ENCODE measurements around the gene SCAMP2. TPM values are rescaled to one million over a fixed set of nuclear protein-coding genes. Genes with fewer than 3 reads are reported as not detected.

Gene SCAMP2
- total RNA-seq, 1 donor from 2014 or later, result 42.6 TPM

- intact Hi-C loops (cut with DNase I), result loop anchor here (5.0 kb wide), 1 partner anchor 50 kb away; the partner anchor contains the start of gene CSK
- DNase-seq (ENCODE audit: missing footprints), result no peak
- peak; percentile 6 for ATAC-seq
Observed at GRCh38 chr15:74831813-74832495, 41.2 kb downstream of the SCAMP2 start.

DNA sequence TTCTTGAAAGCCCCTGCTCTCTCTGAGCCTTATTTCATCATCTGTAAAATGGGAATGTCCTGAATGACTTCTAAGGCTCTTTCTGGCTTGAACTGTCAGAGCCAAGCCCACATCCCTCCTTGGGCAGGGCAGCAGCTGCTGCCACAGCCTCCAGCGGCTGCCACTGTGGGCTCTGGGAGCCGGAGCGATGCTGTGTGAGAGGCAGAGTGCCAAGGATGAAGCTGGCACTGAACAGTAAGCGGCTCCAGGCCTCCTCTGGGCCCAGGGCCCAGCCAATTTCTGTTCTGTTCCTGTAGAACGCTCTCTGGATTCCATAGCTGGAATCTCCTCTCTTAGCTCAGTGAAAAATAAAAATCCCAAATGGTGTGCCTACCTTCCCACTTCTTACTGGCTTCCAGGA, 42.3 kb downstream of the SCAMP2 start:
- ATAC-seq (peak; percentile 77), DNase-seq (ENCODE audit: missing footprints) (no peak)

GRCh38 chr15:74829991-74830390, 43.2 kb downstream of the SCAMP2 start:
- intact Hi-C loops (cut with DNase I), result loop anchor here (5.0 kb wide), 1 partner anchor 48 kb away; the partner anchor contains the start of gene CSK
- no peak for ATAC-seq
- DNase-seq (ENCODE audit: missing footprints), result no peak

More for the DNA sequence above, 42.3 kb downstream of the SCAMP2 start:
- intact Hi-C loops (cut with DNase I), result loop anchor here (5.0 kb wide), 1 partner anchor 49 kb away; the partner anchor contains the start of gene CSK

GRCh38 chr15:74829486-74829885, 43.7 kb downstream of the SCAMP2 start:
- intact Hi-C loops (cut with DNase I), result no loop called here
- ATAC-seq (no peak), DNase-seq (ENCODE audit: missing footprints) (no peak)

GRCh38 chr15:74828835-74829234, 44.3 kb downstream of the SCAMP2 start:
- ATAC-seq (no peak), DNase-seq (ENCODE audit: missing footprints) (no peak)
- intact Hi-C loops (cut with DNase I), result no loop called here

GRCh38 chr15:74827614-74828013, 45.6 kb downstream of the SCAMP2 start:
- no peak for DNase-seq (ENCODE audit: missing footprints)
- no peak for ATAC-seq
- intact Hi-C loops (cut with DNase I), result no loop called here

DNA sequence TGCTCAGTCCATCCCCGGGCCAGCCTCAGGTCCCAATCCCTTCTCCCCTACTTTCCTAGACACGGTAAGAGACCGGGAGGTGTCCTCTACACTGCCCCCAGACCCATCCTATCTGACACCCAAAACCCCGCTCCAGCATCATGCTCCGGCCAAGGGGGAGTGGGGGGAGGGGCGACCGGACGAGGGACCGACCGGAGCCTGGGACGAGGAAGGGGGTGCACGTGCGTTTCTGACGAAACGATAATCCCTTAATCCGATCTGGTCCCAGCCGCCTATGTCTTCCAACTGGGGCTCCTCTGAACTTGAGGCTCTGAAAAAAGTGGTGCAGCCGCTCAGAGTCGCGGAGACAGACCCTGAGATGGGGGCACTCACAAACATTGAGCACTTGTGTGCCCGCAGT, 46.2 kb downstream of the SCAMP2 start:
- intact Hi-C loops (cut with DNase I), result no loop called here
- ATAC-seq (no peak), DNase-seq (ENCODE audit: missing footprints) (no peak)

DNA sequence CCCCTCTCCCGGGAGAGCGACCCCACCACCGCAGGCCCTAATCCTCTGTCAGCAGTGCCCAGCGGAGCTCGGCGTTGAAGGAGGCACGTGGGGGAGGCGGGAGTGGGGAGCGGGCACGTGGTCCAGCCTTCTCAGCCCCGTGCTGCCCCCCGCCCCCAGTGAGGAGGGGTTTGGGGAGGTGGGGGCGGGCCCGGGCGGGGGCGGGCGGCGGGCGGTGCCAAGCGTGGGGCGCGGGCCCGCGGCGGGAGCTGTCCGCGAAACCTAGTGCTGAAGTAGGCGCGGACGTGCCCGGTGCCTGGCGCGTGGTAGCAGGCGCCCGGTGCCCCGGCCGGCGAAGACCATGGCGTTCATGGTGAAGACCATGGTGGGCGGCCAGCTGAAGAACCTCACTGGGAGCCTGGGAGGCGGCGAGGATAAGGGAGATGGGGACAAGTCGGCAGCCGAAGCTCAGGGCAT, 46.8 kb downstream of the SCAMP2 start, which contains the start of gene CPLX3:
Gene CPLX3 (plus strand): TSS at position 264 of the 456 bp plus-strand sequence. CDS start 77 bp downstream, at position 341.
- intact Hi-C loops (cut with DNase I), result no loop called here
- no peak for DNase-seq (ENCODE audit: missing footprints)
- ATAC-seq, result peak; percentile 5

DNA sequence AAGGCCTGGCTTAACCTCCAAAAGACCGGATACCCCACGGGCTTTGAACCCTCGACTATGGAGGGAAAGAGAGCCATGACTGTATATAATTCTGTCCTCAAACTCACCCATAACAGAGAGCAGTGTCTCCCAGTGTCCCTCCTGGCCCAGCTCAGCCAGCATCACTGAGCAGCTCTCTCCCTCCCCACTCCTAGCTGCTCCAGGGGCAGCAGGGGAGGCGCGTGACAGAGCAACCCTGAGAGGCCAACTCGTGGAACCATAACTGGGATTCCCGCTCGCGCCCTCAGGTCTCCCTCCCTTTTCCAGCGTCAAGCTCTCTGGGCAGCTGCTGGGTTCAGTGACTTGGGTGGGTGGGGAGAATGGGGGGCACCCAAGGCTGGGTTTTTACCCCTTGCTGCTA, 47.3 kb downstream of the SCAMP2 start:
- intact Hi-C loops (cut with DNase I), result no loop called here

GRCh38 chr15:74824976-74825375, 48.2 kb downstream of the SCAMP2 start:
- ATAC-seq (no peak), DNase-seq (ENCODE audit: missing footprints) (no peak)
- intact Hi-C loops (cut with DNase I), result no loop called here

More for the DNA sequence above, 47.3 kb downstream of the SCAMP2 start:
- no peak for ATAC-seq
- no peak for DNase-seq (ENCODE audit: missing footprints)

- ATAC-seq, result no peak
- DNase-seq (ENCODE audit: missing footprints), result no peak
- intact Hi-C loops (cut with DNase I), result no loop called here
Observed at GRCh38 chr15:74823324-74823723, 49.8 kb downstream of the SCAMP2 start.

DNA sequence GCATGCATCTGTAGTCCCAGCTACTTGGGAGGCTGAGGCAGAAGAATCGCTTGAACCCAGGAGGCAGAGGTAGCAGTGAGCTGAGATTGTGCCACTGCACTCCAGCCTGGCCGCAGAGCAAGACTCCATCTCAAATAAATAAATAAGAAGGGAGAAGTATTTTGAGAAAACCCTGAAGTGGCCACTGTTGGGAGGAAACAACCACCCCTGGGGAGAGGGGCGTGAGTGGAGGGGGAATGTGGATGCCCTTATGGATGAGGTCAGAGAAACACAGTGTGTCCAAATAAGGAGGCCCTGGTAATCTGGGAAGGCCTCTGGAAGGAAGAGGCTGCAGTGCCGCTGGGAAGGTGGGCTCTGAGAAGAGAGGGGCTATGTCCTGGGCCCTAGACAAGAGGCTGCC, 50.9 kb downstream of the SCAMP2 start:
- intact Hi-C loops (cut with DNase I), result no loop called here
- ATAC-seq (no peak), DNase-seq (ENCODE audit: missing footprints) (peak; percentile 32)

GRCh38 chr15:74821790-74822158, 51.4 kb downstream of the SCAMP2 start:
- intact Hi-C loops (cut with DNase I), result no loop called here
- ATAC-seq (no peak), DNase-seq (ENCODE audit: missing footprints) (peak; percentile 54)

- ATAC-seq (no peak), DNase-seq (ENCODE audit: missing footprints) (peak; percentile 35)
- intact Hi-C loops (cut with DNase I), result no loop called here
Observed at GRCh38 chr15:74821091-74821789, 51.9 kb downstream of the SCAMP2 start.

- no peak for ATAC-seq
- intact Hi-C loops (cut with DNase I), result no loop called here
- peak; percentile 31 for DNase-seq (ENCODE audit: missing footprints)
Observed at GRCh38 chr15:74820056-74820455, 53.1 kb downstream of the SCAMP2 start.

DNA sequence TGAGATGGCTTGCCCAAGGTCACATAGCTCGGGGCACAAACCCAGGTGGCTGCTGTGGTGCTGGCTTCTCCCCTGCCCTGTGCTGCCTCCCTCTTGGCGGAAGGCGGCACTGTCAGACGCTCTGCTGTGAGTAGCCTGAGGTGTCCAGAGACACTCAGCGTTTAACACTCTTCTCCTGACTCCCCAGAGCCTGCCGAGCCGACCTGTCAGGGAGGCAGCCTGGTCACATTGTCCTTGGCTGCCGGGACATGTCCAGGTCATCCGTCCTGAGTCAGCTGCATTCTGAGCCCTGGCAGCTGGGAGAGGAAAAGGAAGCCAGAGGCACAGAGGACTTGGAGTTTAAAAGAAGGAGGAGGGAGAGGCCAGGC, 55.8 kb downstream of the SCAMP2 start:
- intact Hi-C loops (cut with DNase I), result no loop called here
- ATAC-seq (peak; percentile 84), DNase-seq (ENCODE audit: missing footprints) (no peak)

GRCh38 chr15:74816624-74817369, 56.4 kb downstream of the SCAMP2 start:
- ATAC-seq (no peak), DNase-seq (ENCODE audit: missing footprints) (no peak)
- intact Hi-C loops (cut with DNase I), result no loop called here

DNA sequence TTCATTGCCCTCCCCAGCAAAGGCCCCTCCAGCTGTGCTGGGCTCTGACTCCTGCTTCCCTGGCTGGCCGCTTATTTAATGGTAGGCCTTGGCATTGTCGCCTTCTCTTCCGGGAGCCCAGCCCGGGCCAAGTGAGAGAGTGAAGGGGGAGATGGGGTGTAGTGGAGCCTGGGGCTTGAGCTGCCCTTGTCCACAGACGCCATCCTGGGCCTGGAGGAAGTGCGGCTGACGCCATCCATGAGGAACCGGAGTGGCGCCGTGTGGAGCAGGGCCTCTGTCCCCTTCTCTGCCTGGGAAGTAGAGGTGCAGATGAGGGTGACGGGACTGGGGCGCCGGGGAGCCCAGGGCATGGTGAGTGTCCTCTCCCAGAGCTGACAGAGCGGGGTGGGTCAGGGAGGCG, 57.2 kb downstream of the SCAMP2 start:
- intact Hi-C loops (cut with DNase I), result no loop called here
- ATAC-seq (no peak), DNase-seq (ENCODE audit: missing footprints) (no peak)

DNA sequence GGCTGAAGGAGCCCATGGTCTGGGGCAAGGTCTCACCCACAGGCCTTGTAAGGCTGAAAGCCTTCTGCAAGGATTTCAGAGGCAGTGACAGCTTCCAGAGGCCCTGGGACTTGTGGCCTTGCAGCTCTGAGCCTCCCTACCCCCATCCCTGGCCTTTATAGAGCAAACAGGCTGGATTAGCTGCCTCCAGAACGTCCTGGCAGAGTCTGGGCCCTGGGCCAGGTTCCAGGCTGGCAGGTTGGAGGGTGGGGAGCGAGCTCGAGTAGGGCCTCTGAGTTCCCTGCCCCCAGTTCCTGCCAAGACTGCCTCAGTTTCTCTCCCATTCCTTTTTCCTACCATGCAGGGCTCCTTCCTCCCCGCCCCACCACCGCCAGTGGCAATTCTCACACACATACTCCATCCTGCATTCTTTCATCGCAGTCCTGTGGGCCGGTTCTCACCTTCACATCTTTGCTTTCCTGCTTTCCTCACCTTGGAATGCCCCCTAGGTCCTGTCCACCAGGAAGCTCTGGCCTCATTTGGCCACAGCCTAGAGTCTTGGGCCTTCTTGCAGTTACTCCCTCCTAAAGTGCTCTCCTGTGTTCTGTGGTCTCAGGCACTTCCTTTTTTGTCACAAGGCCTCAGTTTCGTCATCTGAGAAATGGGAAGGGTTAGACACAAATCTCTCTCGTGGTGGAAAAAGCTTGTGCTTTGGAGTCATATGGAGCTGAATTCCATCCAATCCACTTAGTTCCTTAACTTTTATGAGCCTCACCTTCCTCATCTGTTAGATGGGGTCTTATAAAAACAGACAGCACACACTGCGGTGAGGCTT, 57.8 kb downstream of the SCAMP2 start:
- ATAC-seq (peak; percentile 45), DNase-seq (ENCODE audit: missing footprints) (no peak)
- intact Hi-C loops (cut with DNase I), result no loop called here

Measured in Right ventricle myocardium inferior (tissue), 1 donor.